HG03378 (cell line): ENCODE measurements around the gene TBXAS1.
"Not testable (repeated sequence)": the region's sequence is repeated elsewhere in the genome, so short reads cannot be mapped to it uniquely, and the experiment has no call there.

Source experiments
- ATAC-seq: cut with Tn5 transposase; IDR thresholded peaks from one replicate; pipeline ENCODE4 v1.9.1; 2021; ENCODE audit warnings: mild to moderate bottlenecking, moderate library complexity; ENCODE audit not compliant: unreplicated experiment

The TBXAS1 gene

GRCh38 chr7:139886899-139887298 is 57.8 kb downstream of the TBXAS1 start:
- peak; percentile 55 for ATAC-seq

- ATAC-seq: no peak
Measured at GRCh38 chr7:139887992-139888481, 59.0 kb downstream of the TBXAS1 start.

- no peak for ATAC-seq
Measured at GRCh38 chr7:139889186-139889871, 60.3 kb downstream of the TBXAS1 start.

GRCh38 chr7:139893461-139893860 is 64.4 kb downstream of the TBXAS1 start:
- ATAC-seq: peak; percentile 14

- ATAC-seq: peak; percentile 83
Measured at GRCh38 chr7:139893999-139894398, 64.9 kb downstream of the TBXAS1 start.

- no peak for ATAC-seq
Measured at GRCh38 chr7:139895141-139895829, 66.2 kb downstream of the TBXAS1 start.

GRCh38 chr7:139896288-139896687 is 67.2 kb downstream of the TBXAS1 start:
- no peak for ATAC-seq

GRCh38 chr7:139896831-139897230 is 67.8 kb downstream of the TBXAS1 start:
- ATAC-seq: no peak

- no peak for ATAC-seq
Measured at GRCh38 chr7:139897422-139898090, 68.5 kb downstream of the TBXAS1 start.

GRCh38 chr7:139898483-139898882 is 69.4 kb downstream of the TBXAS1 start:
- no peak for ATAC-seq

GRCh38 chr7:139899328-139899955 is 70.4 kb downstream of the TBXAS1 start:
- no peak for ATAC-seq

GRCh38 chr7:139900326-139900725 is 71.3 kb downstream of the TBXAS1 start:
- no peak for ATAC-seq

- ATAC-seq: no peak
Measured at GRCh38 chr7:139901056-139901795, 72.2 kb downstream of the TBXAS1 start.

GRCh38 chr7:139901901-139902300 is 72.8 kb downstream of the TBXAS1 start:
- no peak for ATAC-seq

GRCh38 chr7:139902436-139903102 is 73.5 kb downstream of the TBXAS1 start:
- no peak for ATAC-seq

- not testable (repeated sequence) for ATAC-seq
Measured at GRCh38 chr7:139903103-139903477, 74.0 kb downstream of the TBXAS1 start.

- no peak for ATAC-seq
Measured at GRCh38 chr7:139906879-139907278, 77.8 kb downstream of the TBXAS1 start.

GRCh38 chr7:139908792-139909191 is 79.7 kb downstream of the TBXAS1 start:
- ATAC-seq: no peak

GRCh38 chr7:139909379-139910050 is 80.5 kb downstream of the TBXAS1 start:
- no peak for ATAC-seq
